Activated CD8-positive, alpha-beta T cell treated with anti-CD3 and anti-CD28 coated beads for 36 hours (primary cell): ENCODE measurements around the gene ANKRD18B. TPM values are rescaled to one million over a fixed set of nuclear protein-coding genes. Genes with fewer than 3 reads are reported as not detected.
"Not testable (repeated sequence)": the region's sequence is repeated elsewhere in the genome, so short reads cannot be mapped to it uniquely, and the experiment has no call there.

ENCODE experiments used
- ATAC-seq: fragments of 200-7000 bp; cut with Tn5 transposase; one replicate; pipeline ENCODE4 v1.10.0; 2021; ENCODE audit warnings: mild to moderate bottlenecking, moderate library complexity
- CTCF ChIA-PET: fragments of 350-600 bp; sonication (Branson Sonifier 250); formaldehyde crosslinking; loops from one replicate; lab custom pipeline; 2021; ENCODE audit warnings: antibody characterized with exemption; lab: Charles Lee
- POLR2A ChIA-PET: fragments of 350-600 bp; sonication (Branson Sonifier 250); formaldehyde crosslinking; loops from one replicate; lab custom pipeline; 2021; ENCODE audit warnings: antibody characterized with exemption; lab: Charles Lee
- DNase-seq: peaks from one replicate; pipeline ENCODE4 v3.0.0-alpha.2; 2020
- H3K27ac Mint-ChIP-seq: one replicate; pipeline ENCODE4 v1.8.0; 2021; ENCODE audit warnings: mild to moderate bottlenecking, mixed read lengths
- H3K27me3 Mint-ChIP-seq: one replicate; pipeline ENCODE4 v1.8.0; 2021; ENCODE audit warnings: mixed read lengths
- H3K36me3 Mint-ChIP-seq: one replicate; pipeline ENCODE4 v1.8.0; 2021; ENCODE audit warnings: low read depth, mixed read lengths
- H3K4me1 Mint-ChIP-seq: one replicate; pipeline ENCODE4 v1.8.0; 2021; ENCODE audit warnings: low read depth, mixed read lengths
- H3K4me3 Mint-ChIP-seq: one replicate; pipeline ENCODE4 v1.8.0; 2021; ENCODE audit warnings: mild to moderate bottlenecking, moderate library complexity, mixed read lengths
- H3K9me3 Mint-ChIP-seq: one replicate; pipeline ENCODE4 v1.8.0; 2021; ENCODE audit warnings: mixed read lengths
- CTCF ChIP-seq: fragments of 200-600 bp; IDR thresholded peaks from one replicate; pipeline ENCODE4 v1.8.0; 2022; ENCODE audit warnings: antibody characterized with exemption, mild to moderate bottlenecking
- intact Hi-C: fragments of 100-400 bp; cut with micrococcal nuclease; formaldehyde crosslinking; loops from one replicate; pipeline ENCODE4 v1.10.0; 2022
- total RNA-seq, 2 experiments: library from RNA; stranded (reverse); gene quantifications; one replicate each; pipeline ENCODE4 v1.2.3, GENCODE V29; 2021

The ANKRD18B gene
- total RNA-seq, 2 experiments from 2014 or later = 0.56 TPM; not detected in 1

GRCh38 chr9:33611358-33611757 lies 87.3 kb downstream of the ANKRD18B start:
- ChIA-PET CTCF (interaction anchor here (0.9 to 3.8 kb wide), 3 partner anchors 9 to 110 kb away, joined by 3 to 13 read pairs (median 6); no protein-coding TSS in a partner anchor), POLR2A (no interaction called here)
- Mint-ChIP-seq H3K9me3 (no peaks in the 10 kb centered on the region), H3K4me1 (no peaks in the 10 kb centered on the region), H3K4me3 (no peak overlapping the region), H3K36me3 (no peaks in the 10 kb centered on the region), H3K27ac (no peak overlapping the region), H3K27me3 (peaks cover 18% of the 10 kb centered on the region)
- no peak for TF ChIP-seq CTCF
- DNase-seq (no peak), ATAC-seq (no peak)
- intact Hi-C loops = no loop called here

- DNase-seq, H3K4me1 Mint-ChIP-seq, intact Hi-C loops, H3K27ac Mint-ChIP-seq, H3K4me3 Mint-ChIP-seq, H3K36me3 Mint-ChIP-seq, ATAC-seq, POLR2A ChIA-PET, H3K9me3 Mint-ChIP-seq: not testable (repeated sequence)
- H3K27me3 Mint-ChIP-seq = peaks cover 18% of the 10 kb centered on the region
- CTCF ChIA-PET = interaction anchor here (0.9 to 3.8 kb wide), 4 partner anchors 8 to 109 kb away, joined by 3 to 13 read pairs (median 4); no protein-coding TSS in a partner anchor
These were observed 88.4 kb downstream of the ANKRD18B start for GRCh38 chr9:33612410-33612809.

GRCh38 chr9:33614001-33614687 lies 90.1 kb downstream of the ANKRD18B start:
- DNase-seq (no peak), ATAC-seq (no peak)
- no peak overlapping the region for H3K27ac Mint-ChIP-seq
- no peaks in the 10 kb centered on the region for H3K4me1 Mint-ChIP-seq
- POLR2A ChIA-PET = no interaction called here
- intact Hi-C loops = no loop called here
- H3K27me3 Mint-ChIP-seq = peaks cover 15% of the 10 kb centered on the region
- H3K36me3 Mint-ChIP-seq = no peaks in the 10 kb centered on the region
- no peak overlapping the region for H3K4me3 Mint-ChIP-seq
- CTCF ChIA-PET = interaction anchor here (3.8 kb wide), 1 partner anchor 10 kb away, joined by 13 read pairs; no protein-coding TSS in a partner anchor
- H3K9me3 Mint-ChIP-seq = no peaks in the 10 kb centered on the region
- TF ChIP-seq CTCF = no peak

- CTCF ChIA-PET = interaction anchor here (0.6 to 4.0 kb wide), 9 partner anchors 25 to 295 kb away, joined by 3 to 50 read pairs (median 4); no protein-coding TSS in a partner anchor
- ATAC-seq, POLR2A ChIA-PET, H3K4me3 Mint-ChIP-seq, H3K27ac Mint-ChIP-seq, intact Hi-C loops, H3K36me3 Mint-ChIP-seq, H3K9me3 Mint-ChIP-seq, H3K4me1 Mint-ChIP-seq, DNase-seq: not testable (repeated sequence)
- H3K27me3 Mint-ChIP-seq = peaks cover 16% of the 10 kb centered on the region
These were observed 94.3 kb downstream of the ANKRD18B start for GRCh38 chr9:33618370-33618769.

- Mint-ChIP-seq H3K9me3 (no peaks in the 10 kb centered on the region), H3K4me3 (no peak overlapping the region), H3K36me3 (no peaks in the 10 kb centered on the region), H3K27ac (no peak overlapping the region), H3K27me3 (peaks cover 23% of the 10 kb centered on the region), H3K4me1 (peaks cover 7% of the 10 kb centered on the region)
- no peak for ATAC-seq
- ChIA-PET POLR2A (no interaction called here), CTCF (interaction anchor here (0.8 to 1.9 kb wide), 7 partner anchors 8 to 159 kb away, joined by 3 to 8 read pairs (median 3); no protein-coding TSS in a partner anchor)
- no peak for TF ChIP-seq CTCF
- intact Hi-C loops = no loop called here
- no peak for DNase-seq
These were observed 95.8 kb downstream of the ANKRD18B start for GRCh38 chr9:33619666-33620404.
